Smooth muscle cell (in vitro differentiated cells): ENCODE results near the gene CLN3. TPM values are rescaled to one million over a fixed set of nuclear protein-coding genes. Genes with fewer than 3 reads are reported as not detected.

ENCODE experiments used
- DNase-seq: peaks from one replicate; lab custom pipeline; 2025; ENCODE audit not compliant: unreplicated experiment; lab: John Stamatoyannopoulos, UW
- H2AFZ ChIP-seq: fragments of 200-600 bp; sonication (generic); 2 replicates; pipeline ENCODE4 v1.6.0; 2016; ENCODE audit warnings: antibody characterized with exemption, low read depth, mild to moderate bottlenecking
- H3F3A ChIP-seq: fragments of 200-600 bp; sonication (generic); 2 replicates; pipeline ENCODE4 v1.6.0; 2017; ENCODE audit warnings: antibody characterized with exemption, low read depth
- H3K27ac ChIP-seq: fragments of 200-600 bp; sonication (generic); 2 replicates; pipeline ENCODE4 v1.5.1; 2016; ENCODE audit warnings: low read depth, mild to moderate bottlenecking
- H3K27me3 ChIP-seq: fragments of 200-600 bp; sonication (generic); 2 replicates; pipeline ENCODE4 v1.6.1; 2016; ENCODE audit warnings: low read depth, mild to moderate bottlenecking
- H3K36me3 ChIP-seq: fragments of 200-600 bp; sonication (generic); 2 replicates; pipeline ENCODE4 v1.5.1; 2016; ENCODE audit warnings: low read depth
- H3K4me1 ChIP-seq: fragments of 200-600 bp; sonication (generic); 2 replicates; pipeline ENCODE4 v1.5.1; 2016; ENCODE audit warnings: low read depth
- H3K4me2 ChIP-seq: fragments of 200-600 bp; sonication (generic); 2 replicates; pipeline ENCODE4 v1.6.0; 2016; ENCODE audit warnings: mild to moderate bottlenecking
- H3K4me3 ChIP-seq: fragments of 200-600 bp; sonication (generic); 2 replicates; pipeline ENCODE4 v1.5.1; 2016; ENCODE audit warnings: mild to moderate bottlenecking
- H3K79me2 ChIP-seq: fragments of 200-600 bp; sonication (generic); 2 replicates; pipeline ENCODE4 v1.6.0; 2016; ENCODE audit warnings: low read depth, mild to moderate bottlenecking
- H3K9ac ChIP-seq: fragments of 200-600 bp; sonication (generic); 2 replicates; pipeline ENCODE4 v1.6.0; 2016; ENCODE audit warnings: low read depth
- H3K9me3 ChIP-seq: fragments of 200-600 bp; sonication (generic); replicated peaks from 2 replicates; pipeline ENCODE4 v1.5.1; 2016; ENCODE audit warnings: low read depth
- H4K20me1 ChIP-seq: fragments of 200-600 bp; sonication (generic); 2 replicates; pipeline ENCODE4 v1.6.0; 2016; ENCODE audit warnings: low read depth
- CTCF ChIP-seq: fragments of 200-600 bp; sonication (generic); IDR thresholded peaks from 2 replicates; pipeline ENCODE4 v1.5.1; 2017; ENCODE audit warnings: borderline replicate concordance, mild to moderate bottlenecking, antibody characterized with exemption; ENCODE audit not compliant: insufficient read depth, poor library complexity, severe bottlenecking
- WGBS: methylation state at CpG from one replicate; pipeline ENCODE4 v1.1.7; 2016; ENCODE audit warnings: low lambda C conversion rate; 5-methylcytosine and 5-hydroxymethylcytosine counted together
- polyA plus RNA-seq: library from polyadenylated mRNA; unstranded; fragments of >200 nt; fragmentation: Nextera tagmentation; extraction: Ambion mirVana; gene quantifications from 2 replicates; pipeline ENCODE4 v1.2.1, GENCODE V29; 2016
- total RNA-seq: library from RNA; depleted of rRNA; stranded (reverse); fragments of >200 nt; gene quantifications from 2 replicates; pipeline ENCODE4 v1.2.3, GENCODE V29; 2014

The CLN3 gene
- total and polyA plus RNA-seq, 2 experiments from 2014 or later = 10.5 to 19.6 TPM

- Histone ChIP-seq H3K36me3 (no peaks in the 10 kb centered on the region), H3K4me3 (no peak overlapping the region), H4K20me1 (no peaks in the 10 kb centered on the region), H3K27me3 (no peaks in the 10 kb centered on the region), H3F3A (no peaks in the 10 kb centered on the region), H3K27ac (no peak overlapping the region), H2AFZ (no peak overlapping the region), H3K4me2 (no peak overlapping the region), H3K9me3 (no peaks in the 10 kb centered on the region), H3K9ac (no peak overlapping the region), H3K4me1 (no peaks in the 10 kb centered on the region), H3K79me2 (no peaks in the 10 kb centered on the region)
- no peak for TF ChIP-seq CTCF
- WGBS = 90% methylated on average over 6 of the region's 6 CpGs
- DNase-seq = no peak
Observed at GRCh38 chr16:28524681-28525171, 32.9 kb upstream of the CLN3 start.

- no peaks in the 10 kb centered on the region for H3F3A ChIP-seq
- no peak overlapping the region for H3K27ac ChIP-seq
- DNase-seq = no peak
- H3K27me3 ChIP-seq = no peaks in the 10 kb centered on the region
- no peaks in the 10 kb centered on the region for H3K4me1 ChIP-seq
- no peaks in the 10 kb centered on the region for H4K20me1 ChIP-seq
- H3K4me2 ChIP-seq = no peak overlapping the region
- no peak overlapping the region for H3K4me3 ChIP-seq
- TF ChIP-seq CTCF = no peak
- H3K79me2 ChIP-seq = no peaks in the 10 kb centered on the region
- no peak overlapping the region for H2AFZ ChIP-seq
- WGBS = 89% methylated on average over 11 of the region's 11 CpGs
- H3K36me3 ChIP-seq = no peaks in the 10 kb centered on the region
- no peak overlapping the region for H3K9ac ChIP-seq
- H3K9me3 ChIP-seq = no peaks in the 10 kb centered on the region
Observed at GRCh38 chr16:28522792-28523191, 30.9 kb upstream of the CLN3 start.

GRCh38 chr16:28521436-28521835 is 29.6 kb upstream of the CLN3 start:
- Histone ChIP-seq H3K4me2 (no peak overlapping the region), H3K9ac (no peak overlapping the region), H2AFZ (no peak overlapping the region), H3K36me3 (no peaks in the 10 kb centered on the region), H3K4me1 (no peaks in the 10 kb centered on the region), H3K27ac (no peak overlapping the region), H3K9me3 (no peaks in the 10 kb centered on the region), H3K27me3 (no peaks in the 10 kb centered on the region), H3K79me2 (no peaks in the 10 kb centered on the region), H3K4me3 (no peak overlapping the region), H4K20me1 (no peaks in the 10 kb centered on the region), H3F3A (no peaks in the 10 kb centered on the region)
- TF ChIP-seq CTCF = no peak
- DNase-seq = no peak
- WGBS = 92% methylated on average over 6 of the region's 6 CpGs

GRCh38 chr16:28520672-28521071 is 28.8 kb upstream of the CLN3 start:
- H3K79me2 ChIP-seq = no peaks in the 10 kb centered on the region
- no peak overlapping the region for H3K4me2 ChIP-seq
- no peaks in the 10 kb centered on the region for H3F3A ChIP-seq
- WGBS = 88% methylated on average over 7 of the region's 7 CpGs
- no peak overlapping the region for H2AFZ ChIP-seq
- no peak overlapping the region for H3K9ac ChIP-seq
- H3K9me3 ChIP-seq = no peaks in the 10 kb centered on the region
- H3K27me3 ChIP-seq = no peaks in the 10 kb centered on the region
- DNase-seq = no peak
- H3K36me3 ChIP-seq = no peaks in the 10 kb centered on the region
- H4K20me1 ChIP-seq = no peaks in the 10 kb centered on the region
- no peak for TF ChIP-seq CTCF
- H3K4me1 ChIP-seq = no peaks in the 10 kb centered on the region
- H3K4me3 ChIP-seq = no peak overlapping the region
- no peak overlapping the region for H3K27ac ChIP-seq
